ENCODE measurements around the gene GSTM4.

- no peak for TF ChIP-seq POLR2A (IDR thresholded peaks at IDR 0.05)
- no peak for TF ChIP-seq CTCF (IDR thresholded peaks at IDR 0.05)
Observed at GRCh38 chr1:109628540-109629321, 27.2 kb upstream of the GSTM4 start.
